Endometrial microvascular endothelial cells (primary cell): ENCODE data around the gene SLC8A1. TPM values are rescaled to one million over a fixed set of nuclear protein-coding genes. Genes with fewer than 3 reads are reported as not detected.

Source experiments
- in situ Hi-C: cut with HindIII; loops from 2 replicates; pipeline ENCODE4 v1.10.0; 2017; ENCODE audit warnings: low sequenced_read_pairs, low pct_unique_long_range_greater_than_20kb; ENCODE audit errors: inconsistent ontology term
- total RNA-seq: library from RNA; depleted of rRNA; stranded (reverse); fragments of >200 nt; gene quantifications from one replicate; pipeline ENCODE4 v1.2.3, GENCODE V29; 2015; ENCODE audit errors: inconsistent ontology term

Gene SLC8A1
- total RNA-seq, 1 donor from 2014 or later = 0.28 TPM

- in situ Hi-C loops = no loop called here
Measured at GRCh38 chr2:40400336-40400953, 51.4 kb downstream of the SLC8A1 start.

- in situ Hi-C loops = no loop called here
Measured at GRCh38 chr2:40397765-40398164, 54.1 kb downstream of the SLC8A1 start.

GRCh38 chr2:40396124-40396523 lies 55.8 kb downstream of the SLC8A1 start:
- in situ Hi-C loops = no loop called here

- in situ Hi-C loops = no loop called here
Measured at GRCh38 chr2:40395169-40396073, 56.5 kb downstream of the SLC8A1 start.

- in situ Hi-C loops = no loop called here
Measured at GRCh38 chr2:40394597-40394996, 57.3 kb downstream of the SLC8A1 start.

GRCh38 chr2:40394031-40394430 lies 57.9 kb downstream of the SLC8A1 start:
- in situ Hi-C loops = no loop called here

GRCh38 chr2:40388161-40388560 lies 63.7 kb downstream of the SLC8A1 start:
- in situ Hi-C loops = no loop called here

GRCh38 chr2:40386177-40386576 lies 65.7 kb downstream of the SLC8A1 start:
- in situ Hi-C loops = no loop called here

- in situ Hi-C loops = no loop called here
Measured at GRCh38 chr2:40384714-40385113, 67.2 kb downstream of the SLC8A1 start.

GRCh38 chr2:40384233-40384632 lies 67.7 kb downstream of the SLC8A1 start:
- in situ Hi-C loops = no loop called here

- in situ Hi-C loops = no loop called here
Measured at GRCh38 chr2:40380721-40381120, 71.2 kb downstream of the SLC8A1 start.

GRCh38 chr2:40380041-40380440 lies 71.8 kb downstream of the SLC8A1 start:
- in situ Hi-C loops = no loop called here

GRCh38 chr2:40374543-40375240 lies 77.2 kb downstream of the SLC8A1 start:
- in situ Hi-C loops = no loop called here

- in situ Hi-C loops = no loop called here
Measured at GRCh38 chr2:40373111-40373510, 78.8 kb downstream of the SLC8A1 start.

- in situ Hi-C loops = no loop called here
Measured at GRCh38 chr2:40372283-40372985, 79.5 kb downstream of the SLC8A1 start.

GRCh38 chr2:40371525-40372282 lies 80.2 kb downstream of the SLC8A1 start:
- in situ Hi-C loops = no loop called here

GRCh38 chr2:40370007-40370395 lies 81.9 kb downstream of the SLC8A1 start:
- in situ Hi-C loops = no loop called here

GRCh38 chr2:40369267-40370006 lies 82.5 kb downstream of the SLC8A1 start:
- in situ Hi-C loops = no loop called here
